ENCODE measurements around the gene IRF8. TPM values are rescaled to one million over a fixed set of nuclear protein-coding genes. Genes with fewer than 3 reads are reported as not detected.

IRF8 gene
- not detected in 2 replicates for total RNA-seq

GRCh38 chr16:85898521-85899442 is at the start of gene IRF8:
TSS of gene IRF8 (plus strand) at chr16:85899162. CDS start at chr16:85903016, 3,854 bp downstream.

Other genes starting within 250 kb of the IRF8 start
- gene GINS2, start 210.2 kb upstream of the IRF8 start, total RNA-seq: 0.89 and 4.4 TPM in 2 replicates
- gene C16orf74, start 148.1 kb upstream of the IRF8 start, total RNA-seq: 11.6 and 12.6 TPM in 2 replicates
- gene EMC8, start 99.6 kb upstream of the IRF8 start, total RNA-seq: 18.4 and 24.3 TPM in 2 replicates
- gene COX4I1, start 99.5 kb upstream of the IRF8 start, total RNA-seq: 233 and 379 TPM in 2 replicates

All from smooth muscle cell of the umbilical artery (primary cell).